GM19324 (cell line): ENCODE results near the gene AGAP1.

Experiments used
- ATAC-seq: cut with Tn5 transposase; IDR thresholded peaks from one replicate; pipeline ENCODE4 v1.9.1; 2021; ENCODE audit warnings: mild to moderate bottlenecking, moderate library complexity; ENCODE audit not compliant: unreplicated experiment, low FRiP score

Gene AGAP1

GRCh38 chr2:235876099-235876679 is 382.3 kb downstream of the AGAP1 start:
- ATAC-seq: no peak

GRCh38 chr2:235877275-235877802 is 383.5 kb downstream of the AGAP1 start:
- ATAC-seq: no peak

GRCh38 chr2:235879116-235879515 is 385.3 kb downstream of the AGAP1 start:
- ATAC-seq: no peak

- ATAC-seq: no peak
These were observed 389.8 kb downstream of the AGAP1 start for GRCh38 chr2:235883675-235884074.

GRCh38 chr2:235889302-235889630 is 395.4 kb downstream of the AGAP1 start:
- ATAC-seq: no peak

GRCh38 chr2:235893129-235893698 is 399.4 kb downstream of the AGAP1 start:
- no peak for ATAC-seq

GRCh38 chr2:235894839-235895238 is 401.0 kb downstream of the AGAP1 start:
- no peak for ATAC-seq

- no peak for ATAC-seq
These were observed 402.2 kb downstream of the AGAP1 start for GRCh38 chr2:235896061-235896460.

GRCh38 chr2:235897992-235898391 is 404.1 kb downstream of the AGAP1 start:
- ATAC-seq: no peak

- ATAC-seq: no peak
These were observed 404.9 kb downstream of the AGAP1 start for GRCh38 chr2:235898766-235899165.

GRCh38 chr2:235900631-235901030 is 406.8 kb downstream of the AGAP1 start:
- ATAC-seq: no peak

- ATAC-seq: no peak
These were observed 407.4 kb downstream of the AGAP1 start for GRCh38 chr2:235901243-235901642.

- no peak for ATAC-seq
These were observed 410.1 kb downstream of the AGAP1 start for GRCh38 chr2:235903782-235904584.

- no peak for ATAC-seq
These were observed 410.7 kb downstream of the AGAP1 start for GRCh38 chr2:235904585-235904931.

GRCh38 chr2:235908826-235909225 is 415.0 kb downstream of the AGAP1 start:
- ATAC-seq: peak; percentile 74

GRCh38 chr2:235909358-235909757 is 415.5 kb downstream of the AGAP1 start:
- no peak for ATAC-seq

GRCh38 chr2:235910067-235910466 is 416.2 kb downstream of the AGAP1 start:
- ATAC-seq: no peak

GRCh38 chr2:235911125-235911524 is 417.3 kb downstream of the AGAP1 start:
- ATAC-seq: no peak

GRCh38 chr2:235911633-235912233 is 417.9 kb downstream of the AGAP1 start:
- ATAC-seq: no peak

GRCh38 chr2:235914756-235915155 is 420.9 kb downstream of the AGAP1 start:
- no peak for ATAC-seq

- ATAC-seq: no peak
These were observed 423.7 kb downstream of the AGAP1 start for GRCh38 chr2:235917506-235917905.
